SH-SY5Y (cell line): ENCODE results near the gene STRIP1.

Source experiments
- GATA2 ChIP-seq: IDR thresholded peaks from 2 replicates; pipeline ENCODE4 v1.6.1; 2011; ENCODE audit warnings: mild to moderate bottlenecking, low read depth, low read length
- GATA3 ChIP-seq: IDR thresholded peaks from 2 replicates; pipeline ENCODE4 v1.6.1; 2011; ENCODE audit warnings: low read depth, mild to moderate bottlenecking, low read length, moderate library complexity

Gene STRIP1

GRCh38 chr1:110085671-110086070, 51.2 kb downstream of the STRIP1 start:
- TF ChIP-seq GATA3 (no peak), GATA2 (no peak)

DNA sequence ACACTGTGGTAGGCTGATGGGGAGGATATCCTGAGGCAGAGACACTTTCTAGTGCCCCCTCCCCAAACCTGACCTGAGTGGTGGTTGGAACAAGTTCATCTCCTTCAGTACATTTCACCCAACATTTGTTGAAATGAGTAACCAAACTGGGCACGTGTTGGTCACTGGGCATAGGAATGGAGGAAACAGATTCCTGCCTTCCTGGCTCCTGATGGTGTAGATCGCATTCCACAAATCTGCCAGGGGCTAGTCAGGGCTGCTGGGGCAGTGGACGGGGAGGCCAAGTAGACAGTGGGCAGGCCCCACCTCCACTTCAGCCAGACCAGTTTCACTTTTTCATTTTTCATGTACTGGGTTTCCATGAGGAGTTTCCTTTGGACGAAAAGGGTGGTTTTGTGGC, 52.5 kb downstream of the STRIP1 start:
- TF ChIP-seq GATA3: no peak
- no peak for TF ChIP-seq GATA2

GRCh38 chr1:110087812-110088738, 53.7 kb downstream of the STRIP1 start:
- TF ChIP-seq GATA3 (no peak), GATA2 (no peak)

- TF ChIP-seq GATA2: no peak
- no peak for TF ChIP-seq GATA3
These were observed 54.4 kb downstream of the STRIP1 start for GRCh38 chr1:110088739-110089316.

- TF ChIP-seq GATA2 (no peak), GATA3 (no peak)
These were observed 55.3 kb downstream of the STRIP1 start for GRCh38 chr1:110089561-110090275.

GRCh38 chr1:110091381-110091780, 57.0 kb downstream of the STRIP1 start:
- TF ChIP-seq GATA2: no peak
- no peak for TF ChIP-seq GATA3

DNA sequence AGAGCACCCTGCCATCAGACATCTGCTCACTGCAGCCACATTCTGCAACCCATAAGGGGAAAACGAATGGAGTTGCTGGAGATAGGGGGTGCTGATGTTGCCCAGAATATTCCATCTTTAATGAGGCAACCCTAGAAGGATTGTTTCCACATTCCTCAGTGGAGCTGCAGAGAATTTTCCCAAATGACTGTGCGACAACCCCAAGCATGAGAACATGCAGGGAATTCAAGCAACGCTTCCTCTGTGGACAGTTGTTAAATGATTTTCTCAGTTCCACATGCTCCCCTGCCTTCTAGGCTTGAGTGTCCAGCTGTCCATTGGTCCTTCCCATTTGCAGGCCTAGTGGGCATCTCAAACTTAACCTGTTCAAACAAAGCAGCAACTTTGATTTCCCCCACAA, 57.4 kb downstream of the STRIP1 start:
- TF ChIP-seq GATA3 (no peak), GATA2 (no peak)

- no peak for TF ChIP-seq GATA3
- TF ChIP-seq GATA2: no peak
These were observed 58.6 kb downstream of the STRIP1 start for GRCh38 chr1:110092991-110093390.

DNA sequence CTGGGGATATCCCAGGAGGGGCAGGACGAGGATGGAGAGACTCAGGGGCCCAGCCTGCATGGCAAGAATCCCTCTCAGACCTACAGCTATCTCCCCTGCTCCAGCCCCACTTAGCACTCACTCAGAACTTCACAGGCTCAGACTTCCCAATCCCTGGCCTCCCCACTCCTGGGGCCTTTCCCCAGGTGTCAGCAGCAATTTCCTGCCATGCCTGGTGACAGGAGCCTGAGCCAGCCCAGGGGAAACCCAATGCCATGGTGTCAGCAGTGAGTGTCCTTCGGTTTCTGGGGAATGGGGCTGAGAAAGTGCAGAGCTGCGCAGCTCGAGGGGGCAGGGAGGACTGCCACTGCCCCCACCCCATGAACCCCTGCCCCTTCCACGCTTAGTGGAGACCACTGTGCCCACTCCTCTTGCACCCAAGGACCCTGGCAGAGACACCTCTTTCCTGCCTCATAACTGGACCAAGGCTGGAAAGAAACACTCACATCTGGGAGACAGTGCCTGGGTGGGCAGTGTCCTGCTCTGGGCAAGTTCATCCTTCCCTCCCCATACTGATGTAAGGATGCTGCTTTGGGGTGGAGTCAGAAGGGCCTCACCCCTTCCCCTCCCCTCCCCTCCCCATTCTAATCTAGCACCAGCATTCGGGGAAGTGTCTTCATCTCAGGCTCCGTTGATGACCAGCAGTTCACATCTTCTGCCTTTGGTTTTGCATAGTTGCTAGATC, 60.7 kb downstream of the STRIP1 start:
- TF ChIP-seq GATA2: no peak
- TF ChIP-seq GATA3: no peak

DNA sequence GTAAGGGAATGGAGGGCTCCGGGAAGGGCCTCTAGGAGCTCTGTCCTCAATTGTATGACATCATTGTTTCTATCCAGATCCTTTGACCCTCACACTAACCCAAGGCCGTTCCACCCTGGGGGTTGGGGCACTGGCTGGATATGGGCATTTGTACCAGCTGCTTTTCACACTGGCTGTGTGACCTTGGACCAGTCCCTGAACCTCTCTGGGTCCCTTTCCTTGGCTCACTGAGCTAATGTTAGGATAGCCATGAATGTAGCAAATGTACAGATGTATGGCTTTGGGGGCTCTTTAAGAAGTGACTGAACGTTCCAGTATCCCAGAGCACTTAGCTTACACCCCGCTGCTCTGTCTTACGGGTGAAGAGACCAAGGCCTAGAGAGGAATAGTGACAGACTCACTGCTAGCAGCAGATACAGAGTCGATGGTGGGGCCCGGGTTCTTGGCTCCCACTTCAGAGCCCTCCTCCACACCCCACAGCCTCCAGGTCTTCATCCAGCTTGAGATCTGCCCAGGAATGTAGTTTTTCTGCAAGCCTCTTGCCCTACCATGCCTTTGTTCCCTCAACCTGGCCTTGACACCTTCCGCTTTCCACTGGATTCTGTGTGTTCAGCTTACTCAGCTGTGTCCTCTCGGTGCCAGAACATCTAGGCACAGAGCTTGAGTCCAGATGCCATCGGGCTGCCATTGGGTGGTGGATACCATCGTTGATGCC, 63.2 kb downstream of the STRIP1 start:
- no peak for TF ChIP-seq GATA2
- TF ChIP-seq GATA3: no peak

DNA sequence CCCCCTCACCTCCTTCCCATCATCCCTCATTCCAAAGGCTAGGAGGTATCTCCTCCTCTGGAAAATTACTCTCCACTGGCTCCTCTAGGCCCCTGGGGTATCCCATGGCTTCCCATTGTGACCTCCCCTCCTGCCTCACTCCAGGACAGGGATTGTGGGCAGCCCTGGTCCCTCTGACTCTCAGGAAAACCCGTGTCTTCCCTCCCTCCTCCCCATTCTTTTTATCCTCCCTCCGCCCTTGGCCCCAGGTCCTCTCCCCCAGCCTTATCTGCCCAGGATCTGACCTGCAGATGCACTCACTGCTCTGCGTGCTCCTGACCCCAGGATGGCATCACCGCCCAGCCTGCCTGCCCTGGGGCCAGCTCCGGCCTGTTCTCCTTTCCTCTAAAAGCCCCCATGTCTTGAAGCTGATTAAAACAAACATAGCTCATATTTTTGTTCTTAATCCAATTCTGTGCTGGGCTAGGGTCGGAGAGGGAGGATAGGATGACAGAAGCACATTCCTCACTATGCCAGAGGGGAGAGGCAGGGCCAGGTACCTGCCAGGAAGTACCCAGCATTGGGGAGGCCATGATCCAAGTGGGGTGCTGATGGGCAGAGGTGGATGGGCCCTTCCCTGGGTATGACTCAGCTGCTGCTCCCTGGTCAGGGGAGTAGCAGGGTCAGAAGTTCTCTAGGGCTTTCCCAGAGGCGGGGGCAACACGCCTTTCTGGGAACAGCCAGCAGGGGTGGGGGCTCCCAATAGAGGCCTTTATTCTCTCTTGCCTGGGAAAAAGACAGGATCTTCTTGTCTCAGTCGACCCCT, 64.0 kb downstream of the STRIP1 start:
- TF ChIP-seq GATA3 (no peak), GATA2 (peak; percentile 95)

DNA sequence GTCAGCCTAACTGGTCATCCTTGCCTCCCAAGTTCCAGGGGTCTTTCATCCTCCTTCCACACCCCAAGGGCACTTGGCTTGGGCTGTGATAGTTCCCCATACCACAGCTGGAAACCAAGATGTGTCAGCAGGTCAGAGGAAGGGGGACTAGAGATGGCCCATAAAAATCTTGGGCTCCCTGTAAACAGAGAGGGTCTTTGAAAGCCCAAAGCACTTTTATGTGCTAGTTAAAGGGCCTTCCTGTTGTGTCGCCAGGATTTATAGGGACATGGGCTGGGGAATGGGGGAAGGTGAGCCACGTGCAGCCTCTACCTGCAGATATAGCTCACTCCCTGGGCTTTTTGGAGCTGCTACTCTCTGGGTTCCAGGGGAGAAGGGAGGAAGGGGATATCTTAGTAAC, 65.9 kb downstream of the STRIP1 start:
- no peak for TF ChIP-seq GATA3

DNA sequence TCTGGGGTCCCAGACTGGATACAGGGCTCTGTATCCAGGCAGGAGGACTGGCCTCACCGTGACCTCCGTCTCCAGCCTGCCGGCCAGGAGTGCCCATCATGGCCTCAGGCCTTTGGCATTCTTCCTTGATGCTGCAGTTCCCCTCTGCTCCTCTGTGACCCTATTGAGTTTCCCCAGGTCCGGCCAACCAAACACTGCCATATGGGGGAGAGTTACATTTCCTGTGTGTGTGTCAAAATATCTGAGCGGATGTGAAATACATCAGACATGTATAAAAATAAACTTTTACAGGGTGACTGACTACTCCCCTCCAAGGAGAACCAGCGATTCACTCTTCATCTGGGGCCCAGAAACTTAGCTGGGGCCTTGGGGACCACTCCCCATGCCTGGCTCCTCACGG, 67.7 kb downstream of the STRIP1 start:
- TF ChIP-seq GATA3: no peak
- TF ChIP-seq GATA2: no peak
